C4-2B (cell line): ENCODE data around the gene ERBB4.

Experiments used
- ZFX ChIP-seq: fragments of 450-650 bp; IDR thresholded peaks from 2 replicates; pipeline ENCODE4 v1.6.1; 2017
- TF ChIP-seq, protein P1 (sequence below): fragments of 450-650 bp; conservative IDR thresholded peaks from 2 replicates; pipeline ENCODE4 v1.5.1; 2017; ENCODE audit warnings: mild to moderate bottlenecking

DNA sequence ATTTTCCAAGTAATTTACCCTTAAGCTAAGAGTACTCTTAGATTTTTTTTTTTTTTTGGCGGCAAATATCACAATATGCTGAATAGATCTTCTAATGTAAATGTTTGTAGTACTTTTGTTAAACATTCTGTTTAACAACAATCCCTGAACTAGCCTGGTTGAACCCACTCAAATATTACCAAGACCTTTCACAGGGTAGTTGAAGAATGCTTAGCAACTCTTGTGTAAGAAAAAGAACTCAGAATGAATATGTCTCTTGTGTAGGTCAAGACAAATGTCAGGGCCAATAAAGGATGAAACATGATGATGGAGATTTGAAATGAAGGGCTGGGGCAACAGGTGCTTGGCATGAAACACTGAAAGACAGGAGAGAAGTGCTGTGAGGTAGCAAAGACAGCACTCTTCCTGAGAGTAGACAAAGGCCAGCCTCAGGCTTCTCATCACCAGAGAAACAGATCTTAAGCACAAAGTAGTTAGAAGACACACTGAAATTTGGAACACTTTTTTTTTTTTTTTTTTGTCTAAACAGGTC is 597.3 kb downstream of the ERBB4 start:
- TF ChIP-seq, protein P1, sequence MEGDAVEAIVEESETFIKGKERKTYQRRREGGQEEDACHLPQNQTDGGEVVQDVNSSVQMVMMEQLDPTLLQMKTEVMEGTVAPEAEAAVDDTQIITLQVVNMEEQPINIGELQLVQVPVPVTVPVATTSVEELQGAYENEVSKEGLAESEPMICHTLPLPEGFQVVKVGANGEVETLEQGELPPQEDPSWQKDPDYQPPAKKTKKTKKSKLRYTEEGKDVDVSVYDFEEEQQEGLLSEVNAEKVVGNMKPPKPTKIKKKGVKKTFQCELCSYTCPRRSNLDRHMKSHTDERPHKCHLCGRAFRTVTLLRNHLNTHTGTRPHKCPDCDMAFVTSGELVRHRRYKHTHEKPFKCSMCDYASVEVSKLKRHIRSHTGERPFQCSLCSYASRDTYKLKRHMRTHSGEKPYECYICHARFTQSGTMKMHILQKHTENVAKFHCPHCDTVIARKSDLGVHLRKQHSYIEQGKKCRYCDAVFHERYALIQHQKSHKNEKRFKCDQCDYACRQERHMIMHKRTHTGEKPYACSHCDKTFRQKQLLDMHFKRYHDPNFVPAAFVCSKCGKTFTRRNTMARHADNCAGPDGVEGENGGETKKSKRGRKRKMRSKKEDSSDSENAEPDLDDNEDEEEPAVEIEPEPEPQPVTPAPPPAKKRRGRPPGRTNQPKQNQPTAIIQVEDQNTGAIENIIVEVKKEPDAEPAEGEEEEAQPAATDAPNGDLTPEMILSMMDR, result no peak
- no peak for TF ChIP-seq ZFX
